Heart left ventricle (tissue), 13 donors: Measurements from ENCODE around the gene BRICD5.

Experiments used
- CTCF ChIP-seq, 12 donors: fragments of 200-600 bp; sonication (generic) in 4 of 12; IDR thresholded peaks; one replicate each; pipeline versions ENCODE4 v1.5.0 to v1.8.0; 2018 to 2022; ENCODE audit warnings: antibody characterized with exemption in 12 of 12, mild to moderate bottlenecking in 5 of 12
- POLR2A ChIP-seq, 2 donors: fragments of 450-650 bp; IDR thresholded peaks; one replicate each; pipeline ENCODE4 v1.6.1; 2017; ENCODE audit warnings: antibody characterized with exemption in 2 of 2, mild to moderate bottlenecking in 2 of 2, moderate library complexity in 2 of 2
- donor health status: ischemic (EF 13 %, LVEDD 7.1; RV severe dilation, severe dysfunction).
- donor health status: DM: no; HTN: yes; CAD: no.
- donor health status: DM: no; HTN: no; CAD: no.
- donor health status: ischemic (EF 25% LVEDD 6.9; RV normal size, moderate dysfunction).
- donor health status: ischemic (EF 25% LVEDD 5.7; RV mildly dilated, moderate dysfunction).
- donor health status: ischemic (EF 35%, LVEDD 5.7; RV mildly dilated, moderate dysfunction).
- donor health status: nonischemic (EF 11% LVEDD 7.7; RV severe dilation, severe dysfunction).
- donor health status: DM: yes; HTN: yes; CAD: no.
- donor health status: PGD.
- donor health status: ischemic (EF 29% LVEDD 5.4; RV normal size, mild dysfunction).
- donor health status: nonischemic (EF 23%, LVEDD 6.1; RV moderate dilation, normal function).

- no peak for TF ChIP-seq POLR2A (IDR thresholded peaks at IDR 0.05)
- TF ChIP-seq CTCF (IDR thresholded peaks at IDR 0.05), result no peak
Observed at GRCh38 chr16:2232094-2232990, 21.7 kb upstream of the BRICD5 start.
